ENCODE results near the gene RET.
"Not testable (repeated sequence)": the region's sequence is repeated elsewhere in the genome, so short reads cannot be mapped to it uniquely, and the experiment has no call there.

The RET gene

GRCh38 chr10:43079856-43080255 is 3.0 kb downstream of the RET start:
- no peak for DNase-seq

GRCh38 chr10:43082087-43082486 is 5.2 kb downstream of the RET start:
- DNase-seq, result no peak

GRCh38 chr10:43082746-43083145 is 5.9 kb downstream of the RET start:
- no peak for DNase-seq

DNA sequence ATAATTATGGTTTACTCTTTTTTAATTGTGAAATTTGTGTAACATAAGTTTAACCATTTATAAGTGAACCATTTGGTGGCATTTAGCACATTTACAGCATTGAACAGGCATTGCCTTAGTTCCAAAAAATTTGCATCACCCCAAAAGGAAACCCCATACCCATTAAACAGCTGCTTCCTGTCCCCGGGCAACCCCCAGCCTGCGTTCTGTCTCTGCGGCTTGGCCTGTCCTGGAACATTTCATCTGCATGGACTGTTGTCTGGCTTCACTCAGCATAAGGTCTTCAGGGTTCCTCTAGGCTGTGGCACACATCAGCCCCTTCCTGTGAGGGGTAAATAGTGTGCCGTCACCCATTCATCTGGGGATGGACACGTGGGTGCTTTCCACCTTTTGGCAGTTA is 6.9 kb downstream of the RET start:
- no peak for DNase-seq

DNA sequence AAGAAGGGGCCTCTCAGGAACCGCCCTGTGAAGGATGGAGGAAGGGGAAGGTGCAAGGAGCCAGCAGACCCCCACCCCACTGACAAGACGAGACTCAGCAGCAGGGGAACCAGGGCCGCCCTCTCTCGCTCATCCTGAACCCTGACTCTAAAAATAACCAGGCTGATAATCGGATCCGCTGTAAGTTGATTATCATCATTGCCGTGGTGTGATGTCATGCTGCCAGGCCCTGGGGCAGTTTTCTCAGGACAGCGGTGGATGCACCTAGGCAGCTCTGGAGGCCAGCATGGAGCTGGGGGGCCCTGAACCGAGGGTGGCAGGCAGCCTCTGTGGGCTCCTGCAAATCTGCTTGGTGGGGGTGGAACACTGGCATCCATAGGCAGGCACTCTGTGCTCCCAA is 7.9 kb downstream of the RET start:
- no peak for DNase-seq

DNA sequence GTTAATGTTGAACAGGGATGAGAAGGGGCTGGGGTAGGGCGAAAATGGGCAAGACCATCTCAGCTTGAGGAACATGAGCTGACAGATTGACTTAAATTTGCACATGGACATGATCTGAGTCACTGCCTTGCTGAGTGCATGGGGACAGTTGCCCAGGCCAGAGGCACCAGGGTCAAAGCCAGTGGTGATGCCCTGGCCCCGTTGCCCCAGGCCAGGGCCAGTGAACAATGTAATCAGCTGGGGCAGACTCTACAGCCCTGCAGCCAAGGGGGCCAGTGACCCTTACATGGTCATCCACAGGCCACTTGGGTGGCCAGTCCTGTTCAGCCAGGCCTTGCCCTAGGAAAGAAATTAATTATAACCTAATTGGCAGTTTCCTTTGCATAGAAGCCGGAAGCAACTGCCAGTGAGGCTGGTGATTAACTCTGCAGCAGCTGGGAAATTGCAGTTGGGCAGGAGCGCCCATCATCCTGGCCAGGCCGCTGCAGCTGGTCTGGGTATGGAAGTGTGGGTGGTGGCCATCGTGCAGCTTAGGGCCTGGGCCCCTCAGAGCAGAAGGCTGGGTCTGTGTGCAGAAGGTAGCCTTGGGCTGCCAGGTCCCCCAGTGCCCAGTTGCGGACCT is 9.6 kb downstream of the RET start:
- DNase-seq, result no peak

DNA sequence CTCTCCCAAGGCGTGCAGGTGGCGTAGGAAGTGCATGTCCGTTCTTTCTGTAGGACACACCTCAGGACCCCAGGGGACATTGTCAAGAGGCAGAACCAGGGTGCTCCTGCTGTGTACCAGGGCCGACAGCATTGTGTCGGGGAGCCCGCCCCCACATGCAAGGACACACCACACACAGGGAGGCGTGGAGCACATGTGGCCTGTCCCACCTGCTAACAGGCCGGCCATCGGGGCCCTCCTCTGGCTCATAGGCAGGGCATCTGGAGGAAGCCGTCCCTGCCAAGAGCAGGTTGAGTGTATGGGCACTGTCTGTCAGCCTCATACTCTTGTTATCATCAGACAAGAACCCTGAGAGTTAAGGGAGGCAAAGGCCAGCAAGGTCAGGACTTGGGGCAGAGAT is 12.7 kb downstream of the RET start:
- DNase-seq, result no peak

- DNase-seq, result no peak
These were observed 13.3 kb downstream of the RET start for GRCh38 chr10:43090188-43090587.

- DNase-seq, result no peak
These were observed 13.8 kb downstream of the RET start for GRCh38 chr10:43090664-43091063.

DNA sequence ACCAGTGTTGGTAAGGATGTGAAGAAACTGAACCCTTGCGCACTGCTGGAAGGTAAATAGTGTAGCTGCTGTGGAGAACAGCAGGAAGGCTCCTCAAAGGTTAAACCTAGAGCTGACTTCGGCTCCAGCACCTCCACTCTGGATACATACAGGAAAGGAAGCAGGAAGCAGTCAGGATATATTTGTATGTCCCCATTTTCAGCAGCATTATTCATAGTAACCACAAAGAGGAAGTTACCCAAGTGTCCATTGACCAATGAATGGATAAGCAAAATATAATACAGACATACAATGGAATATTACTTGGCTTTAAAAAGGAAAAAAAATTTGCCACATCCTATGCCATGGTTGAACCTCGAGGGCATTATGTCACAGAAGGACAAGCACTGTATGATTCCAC is 15.0 kb downstream of the RET start:
- no peak for DNase-seq

DNA sequence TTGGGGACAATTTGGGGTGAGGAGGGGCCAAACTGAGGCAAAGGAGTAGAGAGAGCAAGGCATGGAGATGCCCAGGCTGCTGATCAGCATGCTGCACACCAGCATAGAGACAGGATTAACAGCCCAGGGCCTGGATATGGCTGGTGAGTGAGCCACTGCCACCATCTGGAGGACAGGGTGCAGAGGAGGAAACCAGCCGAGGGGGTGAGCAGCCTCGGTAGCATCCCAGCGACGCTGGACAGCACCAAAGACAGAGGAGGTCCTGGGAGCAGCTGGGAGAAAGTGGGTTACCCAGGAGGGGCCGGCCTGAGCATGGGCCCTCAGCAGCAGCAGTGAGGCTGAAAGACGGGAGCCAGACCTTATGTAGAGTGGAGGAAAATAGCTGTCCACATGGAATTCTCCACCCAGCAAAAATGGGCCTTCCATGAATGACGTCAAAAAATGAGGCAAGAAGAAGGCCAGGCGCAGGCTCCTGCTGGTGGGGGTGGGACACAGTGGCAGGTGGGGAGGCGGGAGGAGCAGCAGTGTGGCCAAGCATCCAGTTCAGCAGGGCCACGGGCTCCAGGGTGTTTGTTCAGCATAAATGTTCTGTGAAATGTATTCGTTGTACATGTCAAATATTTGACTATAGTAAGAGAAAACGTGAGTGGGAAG is 16.7 kb downstream of the RET start:
- DNase-seq, result no peak

DNA sequence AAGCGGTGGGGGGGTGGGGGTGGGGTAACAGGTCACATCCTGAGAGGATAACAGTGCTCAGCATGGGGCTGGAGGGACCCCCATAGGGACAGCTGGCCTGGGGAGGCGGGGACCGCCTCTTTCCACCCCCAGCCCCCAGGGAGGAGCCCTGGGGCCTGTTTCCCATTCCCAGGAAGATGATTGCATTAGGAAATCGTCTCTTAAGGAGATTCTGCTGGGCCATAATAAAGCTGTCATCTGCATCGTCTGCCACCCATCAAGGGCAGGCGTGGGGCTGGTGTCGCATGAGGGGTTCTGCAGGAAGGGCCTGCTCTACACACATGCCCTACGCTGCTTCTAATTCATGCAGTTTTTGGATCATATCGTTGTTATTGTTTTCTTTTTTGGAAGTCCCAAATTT is 17.2 kb downstream of the RET start:
- DNase-seq, result no peak

GRCh38 chr10:43099339-43099738 is 22.5 kb downstream of the RET start:
- not testable (repeated sequence) for DNase-seq

- DNase-seq, result no peak
These were observed 23.1 kb downstream of the RET start for GRCh38 chr10:43099928-43100327.

DNA sequence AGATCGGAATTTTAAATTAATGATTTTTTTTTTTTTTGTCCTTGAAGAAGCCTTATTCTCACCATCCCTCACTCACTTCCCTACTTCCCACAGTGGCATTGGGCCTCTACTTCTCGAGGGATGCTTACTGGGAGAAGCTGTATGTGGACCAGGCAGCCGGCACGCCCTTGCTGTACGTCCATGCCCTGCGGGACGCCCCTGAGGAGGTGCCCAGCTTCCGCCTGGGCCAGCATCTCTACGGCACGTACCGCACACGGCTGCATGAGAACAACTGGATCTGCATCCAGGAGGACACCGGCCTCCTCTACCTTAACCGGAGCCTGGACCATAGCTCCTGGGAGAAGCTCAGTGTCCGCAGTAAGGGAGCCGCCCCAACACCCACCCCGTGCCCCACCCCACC is 23.5 kb downstream of the RET start:
- no peak for DNase-seq

GRCh38 chr10:43102063-43102828 is 25.4 kb downstream of the RET start:
- no peak for DNase-seq

DNA sequence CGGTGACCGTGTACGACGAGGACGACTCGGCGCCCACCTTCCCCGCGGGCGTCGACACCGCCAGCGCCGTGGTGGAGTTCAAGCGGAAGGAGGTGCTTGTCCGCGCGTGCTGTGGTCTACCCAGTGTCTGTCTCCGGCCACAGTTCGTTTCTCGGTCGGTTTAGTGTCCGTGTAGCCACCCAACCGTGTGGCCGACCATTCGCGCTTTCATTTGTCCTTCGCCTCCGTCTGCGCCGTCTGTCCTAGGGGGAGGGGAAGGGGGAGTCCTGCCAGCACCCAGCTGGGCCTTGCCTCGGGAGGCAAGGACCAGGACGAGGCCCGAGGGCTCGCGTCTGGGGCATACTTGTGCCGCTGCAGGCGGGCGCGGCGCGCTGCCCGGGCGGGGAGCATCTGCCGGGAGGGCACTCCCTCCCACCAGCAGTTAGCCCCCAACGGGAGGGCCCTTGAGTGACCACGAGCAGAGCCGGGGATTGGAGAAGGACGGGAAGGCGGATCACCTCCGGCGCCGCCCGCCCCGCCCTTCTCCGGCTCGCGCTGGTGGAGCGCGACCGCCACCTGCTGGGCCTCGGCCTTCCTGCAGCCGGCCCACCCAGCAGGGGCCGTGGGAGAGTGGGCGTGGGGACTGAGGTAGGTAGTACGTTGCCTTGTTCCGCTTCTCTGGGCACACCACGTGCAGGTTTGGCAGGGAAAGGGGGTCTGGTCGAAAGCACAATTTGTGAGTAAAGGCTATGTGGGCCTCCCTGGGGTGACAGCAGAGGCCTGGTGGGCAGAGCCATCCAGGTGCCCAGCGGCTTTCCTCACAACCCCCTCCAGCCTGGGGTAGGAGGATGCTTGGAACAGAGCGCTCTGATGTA is 28.5 kb downstream of the RET start:
- DNase-seq, result peak; percentile 34

DNA sequence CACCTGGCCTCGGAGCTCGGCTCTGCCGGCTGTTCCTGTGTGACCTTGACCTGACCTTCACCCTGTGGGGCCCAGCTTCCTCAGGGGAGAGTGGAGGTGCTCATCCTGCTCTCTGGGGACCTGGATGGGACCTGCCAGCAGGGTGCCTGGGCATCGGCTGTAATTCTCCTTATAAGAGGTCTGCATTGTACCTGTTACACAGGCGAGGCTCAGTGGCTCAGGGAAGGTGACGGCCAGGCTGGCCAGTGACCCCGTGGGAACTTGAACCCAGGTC is 29.0 kb downstream of the RET start:
- DNase-seq, result no peak

DNA sequence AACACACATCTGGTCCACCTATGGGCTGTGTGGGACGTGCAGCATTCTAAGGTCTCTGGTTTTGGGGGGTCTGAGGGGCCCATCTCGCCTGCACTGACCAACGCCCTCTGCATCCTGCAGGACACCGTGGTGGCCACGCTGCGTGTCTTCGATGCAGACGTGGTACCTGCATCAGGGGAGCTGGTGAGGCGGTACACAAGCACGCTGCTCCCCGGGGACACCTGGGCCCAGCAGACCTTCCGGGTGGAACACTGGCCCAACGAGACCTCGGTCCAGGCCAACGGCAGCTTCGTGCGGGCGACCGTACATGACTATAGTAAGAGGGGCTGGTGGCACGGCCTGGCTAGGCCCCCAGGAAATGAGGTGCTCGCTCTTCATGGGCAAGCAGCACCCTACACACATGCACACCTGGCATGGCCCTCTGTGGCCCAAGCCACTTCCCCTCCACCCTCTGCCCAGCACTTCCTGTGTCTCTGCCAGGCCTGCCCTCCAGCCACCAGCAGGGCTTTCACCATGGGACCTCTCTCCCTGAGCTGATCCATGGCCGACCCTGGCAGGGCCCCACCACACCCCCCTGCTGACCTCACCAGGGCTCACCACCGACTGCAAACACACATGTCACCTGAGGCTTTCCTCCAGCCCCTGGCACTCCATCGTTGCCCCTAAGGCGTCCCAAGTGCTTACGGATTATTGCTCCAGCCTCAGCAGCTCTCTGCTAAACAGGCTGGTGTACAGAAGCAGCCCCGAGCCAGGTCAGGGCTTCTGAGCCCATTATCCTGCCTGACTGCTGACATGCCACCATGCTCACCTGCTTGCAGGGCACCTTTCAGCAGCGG is 29.6 kb downstream of the RET start:
- no peak for DNase-seq

- no peak for DNase-seq
These were observed 32.1 kb downstream of the RET start for GRCh38 chr10:43108951-43109350.

DNA sequence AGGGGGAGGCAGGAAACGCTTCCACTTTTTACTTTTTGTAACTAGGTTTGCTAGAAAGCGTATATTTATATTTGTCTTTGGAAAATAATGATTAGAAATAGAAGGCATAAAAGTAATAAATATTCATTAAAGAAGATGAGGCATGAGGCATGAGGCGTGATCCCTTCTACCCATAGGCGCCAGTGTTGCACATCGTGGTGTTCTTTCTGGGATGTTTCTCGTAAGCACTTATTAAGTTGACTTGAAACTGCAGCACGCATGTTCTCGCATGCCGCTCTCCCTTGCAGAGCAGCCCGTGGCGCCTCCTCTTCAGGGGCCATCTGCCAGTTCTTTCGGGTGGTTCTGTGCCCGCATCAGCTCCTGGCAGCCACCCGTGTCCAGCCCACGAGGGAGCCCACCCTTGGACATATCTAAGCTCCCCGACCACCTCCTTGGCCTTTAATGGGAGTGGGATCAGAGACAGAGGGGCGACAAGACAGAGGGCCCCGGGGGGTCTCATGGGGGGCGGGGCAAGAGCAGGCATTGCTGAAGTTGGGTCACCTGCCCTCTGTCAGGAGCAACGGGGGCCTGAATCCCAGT is 32.9 kb downstream of the RET start:
- no peak for DNase-seq

DNA sequence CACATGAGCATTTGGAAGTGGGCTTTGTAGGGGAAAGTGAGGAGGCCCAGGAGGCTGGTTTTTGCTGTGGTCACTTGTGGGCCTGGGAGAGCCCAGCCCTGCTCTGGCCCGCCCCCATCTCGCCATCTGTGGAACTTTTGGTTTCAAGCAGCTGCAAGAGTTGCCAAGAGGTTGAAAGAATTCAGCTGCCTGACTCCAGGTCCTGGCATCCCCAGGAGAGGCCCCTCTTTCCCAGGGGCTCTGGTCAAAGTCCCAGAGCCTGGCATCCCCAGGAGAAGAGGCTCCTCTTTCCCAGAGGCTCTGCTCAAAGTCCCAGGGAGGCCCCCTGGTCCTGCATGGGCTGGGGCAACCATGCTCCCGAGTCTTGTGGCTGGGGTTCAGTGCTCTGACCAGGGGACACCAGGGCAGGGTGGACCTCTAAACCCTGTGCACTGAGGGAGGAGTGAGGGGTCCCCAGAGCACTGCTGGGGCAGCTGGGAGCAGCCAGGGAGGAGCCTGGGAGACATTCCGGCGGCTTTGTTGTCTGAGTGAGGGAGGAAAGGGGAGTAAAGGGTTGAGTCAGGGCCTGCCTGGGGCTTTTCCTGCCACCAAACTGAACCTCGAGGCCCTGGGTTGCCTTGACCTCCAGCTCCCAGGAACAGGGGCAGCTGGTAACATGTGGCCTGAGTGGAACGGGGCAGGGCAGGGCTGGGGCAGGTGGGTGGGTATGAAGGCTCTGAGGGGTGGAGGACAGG is 33.6 kb downstream of the RET start:
- no peak for DNase-seq

Measured in NCI-H1694 (cell line).